Mucosa of descending colon (tissue), 3 donors: ENCODE results near the gene MT1B. TPM values are rescaled to one million over a fixed set of nuclear protein-coding genes. Genes with fewer than 3 reads are reported as not detected.

Experiments
- ATAC-seq: fragments of 200-7000 bp; cut with Tn5 transposase; one replicate; pipeline ENCODE4 v1.9.1; 2020; ENCODE audit warnings: mild to moderate bottlenecking, moderate library complexity
- DNase-seq, 3 donors: peaks; one replicate each; pipeline ENCODE4 v3.0.0-alpha.2; 2020
- H3K36me3 ChIP-seq: fragments of 200-600 bp; one replicate; pipeline ENCODE4 v1.8.0; 2021; ENCODE audit warnings: low read depth, mild to moderate bottlenecking
- H3K4me1 ChIP-seq: fragments of 200-600 bp; one replicate; pipeline ENCODE4 v1.8.0; 2021; ENCODE audit warnings: low read depth, mild to moderate bottlenecking
- H3K4me3 ChIP-seq: fragments of 200-600 bp; one replicate; pipeline ENCODE4 v1.8.0; 2021; ENCODE audit warnings: mild to moderate bottlenecking
- H3K9me3 ChIP-seq: fragments of 200-600 bp; one replicate; pipeline ENCODE4 v1.8.0; 2021; ENCODE audit warnings: mild to moderate bottlenecking
- CTCF ChIP-seq: fragments of 200-600 bp; IDR thresholded peaks from one replicate; pipeline ENCODE4 v1.8.0; 2022; ENCODE audit warnings: antibody characterized with exemption, mild to moderate bottlenecking
- intact Hi-C, 2 donors: fragments of 100-400 bp; cut with DNase I in 1 of 2; cut with micrococcal nuclease in 1 of 2; formaldehyde crosslinking; loops; one replicate each; pipeline versions ENCODE4 v1.11.0 to v1.11.1; 2022; cut with DNase I, micrococcal nuclease
- long read RNA-seq, 2 donors: library from polyadenylated mRNA; unstranded; transcript quantifications; one replicate each; pipeline ENCODE4 v2.0.0, GENCODE V29; 2019 to 2021
- total RNA-seq, 3 donors: library from RNA; stranded (reverse); fragmentation: NEBNext Ultra II Directional in 2 of 3; extraction: Animal tissue kit (Norgen Biotek cat#: 25700) in 2 of 3; gene quantifications; one replicate each; pipeline versions ENCODE4 v1.2.1 to v1.2.4, GENCODE V29; 2021 to 2023
- donor health status: DM: no; HTN: no; CAD: no; lungs with moderate emphysema.
- donor health status: DM: no; HTN: no; CAD: no.
- donor health status: DM: no; HTN: yes; CAD: no.

MT1B gene
- total RNA-seq = not detected
- long read RNA-seq, donor 1 = 0 reads
- long read RNA-seq, donor 2 = 0 reads

GRCh38 chr16:56651586-56651985, at the start of gene MT1B:
Gene MT1B, plus strand, starts transcription at chr16:56651886. Its CDS starts 68 bp downstream, at chr16:56651954.
- intact Hi-C loops = no loop called here
- TF ChIP-seq CTCF = no peak
- H3K4me1 ChIP-seq = peaks cover 11% of the 10 kb centered on the region
- H3K4me3 ChIP-seq = no peak within 1 kb of the TSS
- no peak for ATAC-seq
- no peaks in the 10 kb centered on the region for H3K9me3 ChIP-seq
- no peaks in the 10 kb centered on the region for H3K36me3 ChIP-seq
- no peak for DNase-seq

- ATAC-seq (peak; percentile 17), DNase-seq (peak in 2 of 3 donors; percentile 48 to 74)
- TF ChIP-seq CTCF = peak; percentile 12
- no peaks in the 10 kb centered on the region for H3K9me3 ChIP-seq
- no peaks in the 10 kb centered on the region for H3K4me1 ChIP-seq
- H3K4me3 ChIP-seq = no peak overlapping the region
- no peaks in the 10 kb centered on the region for H3K36me3 ChIP-seq
- intact Hi-C loops = loop anchor here in 1 of 2 donors (10.0 kb wide), 1 partner anchor 89 kb away; no protein-coding TSS in a partner anchor
These were observed 48.1 kb upstream of the MT1B start for GRCh38 chr16:56603589-56603988.

- no peak for TF ChIP-seq CTCF
- intact Hi-C loops = loop anchor here in 1 of 2 donors (10.0 kb wide), 1 partner anchor 90 kb away; no protein-coding TSS in a partner anchor
- H3K9me3 ChIP-seq = no peaks in the 10 kb centered on the region
- ATAC-seq (no peak), DNase-seq (no peak)
- no peaks in the 10 kb centered on the region for H3K36me3 ChIP-seq
- H3K4me1 ChIP-seq = peaks cover 11% of the 10 kb centered on the region
- no peak overlapping the region for H3K4me3 ChIP-seq
These were observed 46.7 kb upstream of the MT1B start for GRCh38 chr16:56604966-56605365.

GRCh38 chr16:56605475-56605874, 46.2 kb upstream of the MT1B start:
- intact Hi-C loops = loop anchor here in 1 of 2 donors (10.0 kb wide), 1 partner anchor 91 kb away; no protein-coding TSS in a partner anchor
- no peaks in the 10 kb centered on the region for H3K9me3 ChIP-seq
- TF ChIP-seq CTCF = no peak

GRCh38 chr16:56606071-56606475, 45.6 kb upstream of the MT1B start:
- ATAC-seq = no peak
- peak in 1 of 3 donors; percentile 43 for DNase-seq
- Histone ChIP-seq H3K4me3 (no peak overlapping the region), H3K4me1 (peaks cover 20% of the 10 kb centered on the region), H3K36me3 (no peaks in the 10 kb centered on the region), H3K9me3 (no peaks in the 10 kb centered on the region)
- no peak for TF ChIP-seq CTCF
- intact Hi-C loops = loop anchor here in 1 of 2 donors (10.0 kb wide), 1 partner anchor 91 kb away; no protein-coding TSS in a partner anchor

More at GRCh38 chr16:56605475-56605874, 46.2 kb upstream of the MT1B start:
- H3K4me3 ChIP-seq = no peak overlapping the region
- ATAC-seq (no peak), DNase-seq (no peak)
- H3K4me1 ChIP-seq = peaks cover 16% of the 10 kb centered on the region
- no peaks in the 10 kb centered on the region for H3K36me3 ChIP-seq
